Tibial nerve (tissue), 3 donors: ENCODE data around the gene MEFV.

Experiments used
- POLR2A ChIP-seq, 2 donors: fragments of 450-650 bp; IDR thresholded peaks; one replicate each; pipeline ENCODE4 v1.6.1; 2017; ENCODE audit warnings: antibody characterized with exemption in 2 of 2, mild to moderate bottlenecking in 2 of 2, moderate library complexity in 2 of 2
- TF ChIP-seq, protein P1 (sequence below), 5 experiments: fragments of 200-600 bp in 3 of 5; fragments of 450-650 bp in 2 of 5; sonication (generic) in 3 of 5; IDR thresholded peaks; one replicate each; pipeline ENCODE4 v1.5.1; 2016 to 2019; ENCODE audit warnings: antibody characterized with exemption in 5 of 5, mild to moderate bottlenecking in 3 of 5, moderate library complexity in 2 of 5

DNA sequence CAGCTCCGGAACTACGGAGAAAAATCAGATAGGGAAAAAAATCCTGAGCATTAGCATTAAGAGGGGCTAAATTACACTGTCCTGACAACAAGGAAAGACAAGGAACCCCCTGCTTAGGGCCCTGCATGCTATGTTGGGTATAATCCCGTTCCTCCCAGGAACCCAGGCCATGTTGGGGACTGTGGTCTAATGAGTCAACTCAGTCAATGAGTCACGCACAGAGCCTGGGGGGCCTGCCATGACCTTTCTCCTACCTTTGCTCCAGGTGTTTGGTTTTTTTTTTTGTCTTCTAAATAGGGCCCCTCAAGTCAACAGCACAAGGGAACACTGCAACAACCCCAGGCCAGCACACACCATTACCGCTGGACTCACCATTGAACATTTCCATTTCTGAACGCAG lies 12.6 kb downstream of the MEFV start:
- TF ChIP-seq, protein P1, sequence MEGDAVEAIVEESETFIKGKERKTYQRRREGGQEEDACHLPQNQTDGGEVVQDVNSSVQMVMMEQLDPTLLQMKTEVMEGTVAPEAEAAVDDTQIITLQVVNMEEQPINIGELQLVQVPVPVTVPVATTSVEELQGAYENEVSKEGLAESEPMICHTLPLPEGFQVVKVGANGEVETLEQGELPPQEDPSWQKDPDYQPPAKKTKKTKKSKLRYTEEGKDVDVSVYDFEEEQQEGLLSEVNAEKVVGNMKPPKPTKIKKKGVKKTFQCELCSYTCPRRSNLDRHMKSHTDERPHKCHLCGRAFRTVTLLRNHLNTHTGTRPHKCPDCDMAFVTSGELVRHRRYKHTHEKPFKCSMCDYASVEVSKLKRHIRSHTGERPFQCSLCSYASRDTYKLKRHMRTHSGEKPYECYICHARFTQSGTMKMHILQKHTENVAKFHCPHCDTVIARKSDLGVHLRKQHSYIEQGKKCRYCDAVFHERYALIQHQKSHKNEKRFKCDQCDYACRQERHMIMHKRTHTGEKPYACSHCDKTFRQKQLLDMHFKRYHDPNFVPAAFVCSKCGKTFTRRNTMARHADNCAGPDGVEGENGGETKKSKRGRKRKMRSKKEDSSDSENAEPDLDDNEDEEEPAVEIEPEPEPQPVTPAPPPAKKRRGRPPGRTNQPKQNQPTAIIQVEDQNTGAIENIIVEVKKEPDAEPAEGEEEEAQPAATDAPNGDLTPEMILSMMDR (IDR thresholded peaks at IDR 0.05): no peak
- no peak for TF ChIP-seq POLR2A (IDR thresholded peaks at IDR 0.05)
